GM23338 (cell line): ENCODE measurements around the gene DCT. TPM values are rescaled to one million over a fixed set of nuclear protein-coding genes. Genes with fewer than 3 reads are reported as not detected.

Experiments used
- ATAC-seq: fragments of 200-7000 bp; cut with Tn5 transposase; 3 replicates; pipeline ENCODE4 v1.9.1; 2020
- DNase-seq: peaks from one replicate; pipeline ENCODE4 v3.0.0-alpha.2; 2015; ENCODE audit warnings: low spot score
- H2AFZ ChIP-seq: fragments of 200-600 bp; sonication (generic); 2 replicates; pipeline ENCODE4 v1.8.0; 2016; ENCODE audit warnings: antibody characterized with exemption, mild to moderate bottlenecking, moderate library complexity
- H3F3A ChIP-seq: fragments of 200-600 bp; sonication (generic); replicated peaks from 2 replicates; pipeline ENCODE4 v1.8.0; 2017; ENCODE audit warnings: antibody characterized with exemption, mixed run types, low read depth
- H3K27ac ChIP-seq: fragments of 200-600 bp; sonication (generic); 2 replicates; pipeline ENCODE4 v1.6.1; 2016; ENCODE audit warnings: low read depth
- H3K27me3 ChIP-seq: fragments of 200-600 bp; sonication (generic); 2 replicates; pipeline ENCODE4 v1.8.0; 2016; ENCODE audit warnings: mild to moderate bottlenecking, mixed run types, moderate library complexity; ENCODE audit not compliant: insufficient read depth
- H3K36me3 ChIP-seq: fragments of 200-600 bp; sonication (generic); 2 replicates; pipeline ENCODE4 v1.8.0; 2016; ENCODE audit warnings: mild to moderate bottlenecking; ENCODE audit not compliant: insufficient read depth
- H3K4me1 ChIP-seq: fragments of 200-600 bp; sonication (generic); 2 replicates; pipeline ENCODE4 v1.8.0; 2016; ENCODE audit warnings: mild to moderate bottlenecking, moderate library complexity; ENCODE audit not compliant: insufficient read depth
- H3K4me2 ChIP-seq: fragments of 200-600 bp; sonication (generic); 2 replicates; pipeline ENCODE4 v1.7.1; 2017; ENCODE audit warnings: mixed run types
- H3K4me3 ChIP-seq: fragments of 200-600 bp; sonication (generic); 2 replicates; pipeline ENCODE4 v1.6.1; 2016; ENCODE audit warnings: mixed run types
- H3K79me2 ChIP-seq: fragments of 200-600 bp; sonication (generic); replicated peaks from 2 replicates; pipeline ENCODE4 v1.8.0; 2017; ENCODE audit warnings: mild to moderate bottlenecking; ENCODE audit not compliant: insufficient read depth
- H3K9me2 ChIP-seq: fragments of 200-600 bp; sonication (generic); 2 replicates; pipeline ENCODE4 v1.8.0; 2017; ENCODE audit not compliant: insufficient read depth
- H4K20me1 ChIP-seq: fragments of 200-600 bp; sonication (generic); replicated peaks from 2 replicates; pipeline ENCODE4 v1.8.0; 2017; ENCODE audit warnings: mild to moderate bottlenecking; ENCODE audit not compliant: insufficient read depth
- H3K27ac Mint-ChIP-seq: 2 replicates; pipeline ENCODE4 v1.8.0; 2020; ENCODE audit warnings: inconsistent platforms, mild to moderate bottlenecking, moderate library complexity, mixed read lengths
- H3K27me3 Mint-ChIP-seq: 3 replicates; pipeline ENCODE4 v1.8.0; 2022; ENCODE audit warnings: low read depth, mild to moderate bottlenecking, moderate library complexity, mixed read lengths, inconsistent platforms; ENCODE audit not compliant: insufficient read depth, poor library complexity
- H3K36me3 Mint-ChIP-seq: 3 replicates; pipeline ENCODE4 v1.8.0; 2021; ENCODE audit warnings: low read depth, mild to moderate bottlenecking, inconsistent platforms, moderate library complexity, mixed read lengths
- H3K4me1 Mint-ChIP-seq: 3 replicates; pipeline ENCODE4 v1.8.0; 2020; ENCODE audit warnings: mild to moderate bottlenecking, inconsistent platforms, mixed read lengths
- H3K4me3 Mint-ChIP-seq: 3 replicates; pipeline ENCODE4 v1.8.0; 2021; ENCODE audit warnings: moderate library complexity, mild to moderate bottlenecking, inconsistent platforms, mixed read lengths
- H3K9me3 Mint-ChIP-seq: 3 replicates; pipeline ENCODE4 v1.8.0; 2020; ENCODE audit warnings: moderate library complexity, mild to moderate bottlenecking, inconsistent platforms, mixed read lengths
- CTCF ChIP-seq, 2 experiments: fragments of 200-600 bp in 1 of 2; sonication (generic) in 1 of 2; conservative IDR thresholded peaks; 2 replicates each; pipeline versions ENCODE4 v1.5.1 to v1.6.1; 2016 to 2017; ENCODE audit warnings: antibody characterized with exemption in 2 of 2, low read depth in 2 of 2, mild to moderate bottlenecking in 2 of 2, moderate library complexity in 1 of 2
- ETS1 ChIP-seq: IDR thresholded peaks from 2 replicates; pipeline ENCODE4 v1.6.1; 2016; ENCODE audit warnings: antibody characterized with exemption
- EZH2 ChIP-seq: fragments of 200-600 bp; sonication (generic); IDR thresholded peaks from one replicate; pipeline ENCODE4 v1.8.0; 2017; ENCODE audit warnings: antibody characterized with exemption, mild to moderate bottlenecking, low read depth; ENCODE audit not compliant: unreplicated experiment
- JUNB ChIP-seq: IDR thresholded peaks from one replicate; pipeline ENCODE4 v1.6.1; 2016; ENCODE audit warnings: antibody characterized with exemption; ENCODE audit not compliant: unreplicated experiment
- NANOG ChIP-seq: IDR thresholded peaks from 2 replicates; pipeline ENCODE4 v1.6.1; 2016; ENCODE audit warnings: antibody characterized with exemption, borderline replicate concordance
- ZNF331 ChIP-seq: fragments of 250-450 bp; sonication (Bioruptor Pico); IDR thresholded peaks from 2 replicates; pipeline ENCODE4 v1.5.0; 2020; ENCODE audit warnings: low read depth, mild to moderate bottlenecking, moderate library complexity
- polyA plus RNA-seq: library from polyadenylated mRNA; unstranded; fragments of >200 nt; fragmentation: Nextera tagmentation; extraction: Ambion mirVana; gene quantifications from 2 replicates; pipeline ENCODE4 v1.2.1, GENCODE V29; 2016
- total RNA-seq: library from RNA; depleted of rRNA; stranded (reverse); fragments of >200 nt; shearing (Covaris generic); gene quantifications from 2 replicates; pipeline ENCODE4 v1.2.3, GENCODE V29; 2014
- TF ChIP-seq, protein P1 (sequence below): fragments of 250-450 bp; sonication (Bioruptor Pico); IDR thresholded peaks from 2 replicates; pipeline ENCODE4 v1.5.0; 2020; ENCODE audit warnings: mild to moderate bottlenecking, moderate library complexity

DCT gene
- total and polyA plus RNA-seq, 2 experiments from 2014 or later = 0.14 TPM; not detected in 1

DNA sequence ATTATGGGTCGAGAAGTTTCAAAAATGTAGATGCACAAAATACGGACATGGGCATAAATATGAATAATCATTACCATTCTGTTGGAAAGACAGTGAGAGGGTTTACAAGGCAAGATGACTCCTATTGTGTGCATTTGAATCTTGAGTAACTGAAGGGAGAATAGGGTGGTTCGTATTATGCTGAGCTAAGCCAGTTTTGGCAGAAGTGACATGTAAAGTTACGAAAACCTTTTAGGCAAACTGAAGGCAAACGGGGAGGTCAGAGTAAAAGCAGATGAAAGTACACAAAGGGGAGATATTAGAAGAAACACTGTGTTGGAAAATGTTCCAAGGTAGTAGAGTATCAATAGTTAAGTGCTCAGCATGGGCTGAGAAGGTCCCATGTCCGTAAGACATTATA lies 16.8 kb downstream of the DCT start (continued):
- no peak for TF ChIP-seq ETS1
- no peak for TF ChIP-seq ZNF331 (CRISPR knock-in tag)
- TF ChIP-seq NANOG = no peak
- no peak for TF ChIP-seq JUNB
- no peak for TF ChIP-seq CTCF (conservative IDR thresholded peaks at IDR 0.05; ENCODE audit: low read depth in 2 of 2)

GRCh38 chr13:94459116-94459515 lies 20.4 kb downstream of the DCT start:
- no peaks in the 10 kb centered on the region for H3F3A ChIP-seq
- no peaks in the 10 kb centered on the region; the same call in 1 of the 2 replicates for H4K20me1 ChIP-seq
- no peak overlapping the region for H3K4me3 ChIP-seq
- H3K4me1 ChIP-seq = no peaks in the 10 kb centered on the region
- H3K4me2 ChIP-seq = no peak overlapping the region
- ATAC-seq (no peak), DNase-seq (no peak)
- TF ChIP-seq EZH2 = no peak
- TF ChIP-seq, protein P1, sequence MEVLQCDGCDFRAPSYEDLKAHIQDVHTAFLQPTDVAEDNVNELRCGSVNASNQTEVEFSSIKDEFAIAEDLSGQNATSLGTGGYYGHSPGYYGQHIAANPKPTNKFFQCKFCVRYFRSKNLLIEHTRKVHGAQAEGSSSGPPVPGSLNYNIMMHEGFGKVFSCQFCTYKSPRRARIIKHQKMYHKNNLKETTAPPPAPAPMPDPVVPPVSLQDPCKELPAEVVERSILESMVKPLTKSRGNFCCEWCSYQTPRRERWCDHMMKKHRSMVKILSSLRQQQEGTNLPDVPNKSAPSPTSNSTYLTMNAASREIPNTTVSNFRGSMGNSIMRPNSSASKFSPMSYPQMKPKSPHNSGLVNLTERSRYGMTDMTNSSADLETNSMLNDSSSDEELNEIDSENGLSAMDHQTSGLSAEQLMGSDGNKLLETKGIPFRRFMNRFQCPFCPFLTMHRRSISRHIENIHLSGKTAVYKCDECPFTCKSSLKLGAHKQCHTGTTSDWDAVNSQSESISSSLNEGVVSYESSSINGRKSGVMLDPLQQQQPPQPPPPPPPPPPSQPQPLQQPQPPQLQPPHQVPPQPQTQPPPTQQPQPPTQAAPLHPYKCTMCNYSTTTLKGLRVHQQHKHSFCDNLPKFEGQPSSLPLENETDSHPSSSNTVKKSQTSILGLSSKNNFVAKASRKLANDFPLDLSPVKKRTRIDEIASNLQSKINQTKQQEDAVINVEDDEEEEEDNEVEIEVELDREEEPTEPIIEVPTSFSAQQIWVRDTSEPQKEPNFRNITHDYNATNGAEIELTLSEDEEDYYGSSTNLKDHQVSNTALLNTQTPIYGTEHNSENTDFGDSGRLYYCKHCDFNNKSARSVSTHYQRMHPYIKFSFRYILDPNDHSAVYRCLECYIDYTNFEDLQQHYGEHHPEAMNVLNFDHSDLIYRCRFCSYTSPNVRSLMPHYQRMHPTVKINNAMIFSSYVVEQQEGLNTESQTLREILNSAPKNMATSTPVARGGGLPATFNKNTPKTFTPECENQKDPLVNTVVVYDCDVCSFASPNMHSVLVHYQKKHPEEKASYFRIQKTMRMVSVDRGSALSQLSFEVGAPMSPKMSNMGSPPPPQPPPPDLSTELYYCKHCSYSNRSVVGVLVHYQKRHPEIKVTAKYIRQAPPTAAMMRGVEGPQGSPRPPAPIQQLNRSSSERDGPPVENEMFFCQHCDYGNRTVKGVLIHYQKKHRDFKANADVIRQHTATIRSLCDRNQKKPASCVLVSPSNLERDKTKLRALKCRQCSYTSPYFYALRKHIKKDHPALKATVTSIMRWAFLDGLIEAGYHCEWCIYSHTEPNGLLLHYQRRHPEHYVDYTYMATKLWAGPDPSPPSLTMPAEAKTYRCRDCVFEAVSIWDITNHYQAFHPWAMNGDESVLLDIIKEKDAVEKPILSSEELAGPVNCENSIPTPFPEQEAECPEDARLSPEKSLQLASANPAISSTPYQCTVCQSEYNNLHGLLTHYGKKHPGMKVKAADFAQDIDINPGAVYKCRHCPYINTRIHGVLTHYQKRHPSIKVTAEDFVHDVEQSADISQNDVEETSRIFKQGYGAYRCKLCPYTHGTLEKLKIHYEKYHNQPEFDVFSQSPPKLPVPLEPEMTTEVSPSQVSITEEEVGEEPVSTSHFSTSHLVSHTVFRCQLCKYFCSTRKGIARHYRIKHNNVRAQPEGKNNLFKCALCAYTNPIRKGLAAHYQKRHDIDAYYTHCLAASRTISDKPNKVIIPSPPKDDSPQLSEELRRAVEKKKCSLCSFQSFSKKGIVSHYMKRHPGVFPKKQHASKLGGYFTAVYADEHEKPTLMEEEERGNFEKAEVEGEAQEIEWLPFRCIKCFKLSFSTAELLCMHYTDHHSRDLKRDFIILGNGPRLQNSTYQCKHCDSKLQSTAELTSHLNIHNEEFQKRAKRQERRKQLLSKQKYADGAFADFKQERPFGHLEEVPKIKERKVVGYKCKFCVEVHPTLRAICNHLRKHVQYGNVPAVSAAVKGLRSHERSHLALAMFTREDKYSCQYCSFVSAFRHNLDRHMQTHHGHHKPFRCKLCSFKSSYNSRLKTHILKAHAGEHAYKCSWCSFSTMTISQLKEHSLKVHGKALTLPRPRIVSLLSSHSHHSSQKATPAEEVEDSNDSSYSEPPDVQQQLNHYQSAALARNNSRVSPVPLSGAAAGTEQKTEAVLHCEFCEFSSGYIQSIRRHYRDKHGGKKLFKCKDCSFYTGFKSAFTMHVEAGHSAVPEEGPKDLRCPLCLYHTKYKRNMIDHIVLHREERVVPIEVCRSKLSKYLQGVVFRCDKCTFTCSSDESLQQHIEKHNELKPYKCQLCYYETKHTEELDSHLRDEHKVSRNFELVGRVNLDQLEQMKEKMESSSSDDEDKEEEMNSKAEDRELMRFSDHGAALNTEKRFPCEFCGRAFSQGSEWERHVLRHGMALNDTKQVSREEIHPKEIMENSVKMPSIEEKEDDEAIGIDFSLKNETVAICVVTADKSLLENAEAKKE (CRISPR knock-in tag) = no peak
- H3K27ac ChIP-seq = no peak overlapping the region
- Mint-ChIP-seq H3K36me3 (no peaks in the 10 kb centered on the region), H3K9me3 (no peaks in the 10 kb centered on the region), H3K27ac (no peak overlapping the region), H3K27me3 (no peaks in the 10 kb centered on the region), H3K4me3 (no peak overlapping the region), H3K4me1 (no peaks in the 10 kb centered on the region)
- H3K9me2 ChIP-seq = no peaks in the 10 kb centered on the region
- H2AFZ ChIP-seq = no peak overlapping the region
- H3K79me2 ChIP-seq = no peaks in the 10 kb centered on the region
- no peaks in the 10 kb centered on the region for H3K27me3 ChIP-seq
- no peaks in the 10 kb centered on the region for H3K36me3 ChIP-seq
